ENCODE results near the gene SNED1.

SNED1 gene

DNA sequence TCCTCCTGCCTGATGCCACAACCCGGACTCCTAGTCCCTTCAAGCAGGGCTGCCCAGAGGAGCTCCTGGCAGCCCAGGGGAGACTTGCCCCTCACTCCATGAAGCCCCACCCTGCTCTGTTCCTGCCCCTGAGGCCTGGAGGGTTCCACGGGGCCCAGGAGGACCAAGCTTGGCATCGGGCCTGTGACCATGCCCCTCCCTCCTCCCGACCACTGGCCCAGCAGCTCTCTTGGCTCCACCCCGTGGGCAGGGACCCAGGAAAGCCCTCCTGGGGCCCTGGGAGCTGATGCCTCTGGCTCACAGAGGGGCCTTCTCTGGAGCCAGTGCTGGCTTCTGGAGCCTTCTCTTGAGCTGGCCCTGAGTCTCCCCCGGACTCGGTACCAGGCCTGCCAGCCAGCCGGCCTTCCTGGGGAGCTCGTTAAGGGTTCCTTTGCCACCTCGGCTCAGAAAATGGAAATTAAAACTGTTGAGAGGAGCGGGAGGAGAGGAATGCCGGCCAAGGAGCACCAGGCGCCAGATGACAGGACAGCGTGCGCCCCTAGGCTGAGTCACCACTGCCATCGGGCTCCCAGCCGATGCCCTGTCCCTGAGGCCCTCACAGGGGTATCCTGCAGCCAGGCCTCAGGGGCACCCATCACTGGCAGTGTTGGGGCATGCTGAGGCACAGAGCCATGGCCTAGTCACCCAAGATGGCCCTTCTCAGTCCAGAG is 40.6 kb upstream of the SNED1 start:
- no peak overlapping the region for H3K4me3 ChIP-seq (ENCODE audit: control insufficient read depth, low read depth, low read length)
- DNase-seq (ENCODE audit: low read depth), result no peak
- TF ChIP-seq, protein P1, sequence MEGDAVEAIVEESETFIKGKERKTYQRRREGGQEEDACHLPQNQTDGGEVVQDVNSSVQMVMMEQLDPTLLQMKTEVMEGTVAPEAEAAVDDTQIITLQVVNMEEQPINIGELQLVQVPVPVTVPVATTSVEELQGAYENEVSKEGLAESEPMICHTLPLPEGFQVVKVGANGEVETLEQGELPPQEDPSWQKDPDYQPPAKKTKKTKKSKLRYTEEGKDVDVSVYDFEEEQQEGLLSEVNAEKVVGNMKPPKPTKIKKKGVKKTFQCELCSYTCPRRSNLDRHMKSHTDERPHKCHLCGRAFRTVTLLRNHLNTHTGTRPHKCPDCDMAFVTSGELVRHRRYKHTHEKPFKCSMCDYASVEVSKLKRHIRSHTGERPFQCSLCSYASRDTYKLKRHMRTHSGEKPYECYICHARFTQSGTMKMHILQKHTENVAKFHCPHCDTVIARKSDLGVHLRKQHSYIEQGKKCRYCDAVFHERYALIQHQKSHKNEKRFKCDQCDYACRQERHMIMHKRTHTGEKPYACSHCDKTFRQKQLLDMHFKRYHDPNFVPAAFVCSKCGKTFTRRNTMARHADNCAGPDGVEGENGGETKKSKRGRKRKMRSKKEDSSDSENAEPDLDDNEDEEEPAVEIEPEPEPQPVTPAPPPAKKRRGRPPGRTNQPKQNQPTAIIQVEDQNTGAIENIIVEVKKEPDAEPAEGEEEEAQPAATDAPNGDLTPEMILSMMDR (IDR thresholded peaks at IDR 0.05; ENCODE audit: control insufficient read depth, insufficient read depth, low read depth, low read length, missing control alignments), result no peak

DNA sequence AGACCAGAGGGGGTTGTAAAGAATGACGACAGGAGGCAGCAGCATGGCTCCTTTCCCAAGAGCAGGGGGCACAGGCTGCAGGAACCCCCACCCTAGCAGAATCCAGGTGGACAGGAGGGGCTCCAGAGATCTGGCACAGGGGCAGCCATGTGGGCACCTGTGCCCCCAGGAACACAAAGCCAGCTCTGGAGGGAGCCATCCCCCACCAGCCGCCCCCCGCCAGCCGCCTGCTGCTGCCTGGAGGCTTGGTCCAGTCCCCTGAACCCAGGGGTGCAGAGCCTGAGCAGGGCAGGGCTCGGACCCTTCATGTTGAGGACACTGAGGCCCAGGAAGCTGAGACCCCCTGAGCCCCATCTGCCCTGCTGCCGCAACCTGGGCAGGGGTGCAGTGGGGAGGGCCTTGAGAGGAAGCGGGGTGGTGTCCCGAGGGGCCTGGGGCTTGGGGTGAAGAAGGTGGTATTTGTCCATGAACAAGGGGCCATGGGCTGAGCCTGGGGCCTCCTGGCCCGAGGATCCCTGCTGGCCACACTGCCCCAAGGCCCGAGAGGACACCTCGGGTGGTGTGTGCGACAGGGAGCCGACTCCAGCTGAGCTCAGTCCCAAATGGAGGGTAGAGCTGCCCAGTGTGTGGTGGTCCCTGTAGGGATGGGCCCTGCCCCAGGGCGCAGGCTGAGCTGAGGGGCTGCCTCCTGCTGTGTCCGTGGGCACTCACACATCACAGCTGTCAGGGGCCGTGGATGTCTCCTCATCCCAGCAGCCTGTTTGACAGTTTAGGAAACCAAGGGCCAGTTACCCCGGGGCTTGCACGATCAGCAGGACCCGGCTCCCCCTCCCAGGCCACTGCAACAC is 39.8 kb upstream of the SNED1 start:
- no peak overlapping the region for H3K4me3 ChIP-seq (ENCODE audit: control insufficient read depth, low read depth, low read length)
- TF ChIP-seq, protein P1 (IDR thresholded peaks at IDR 0.05; ENCODE audit: control insufficient read depth, insufficient read depth, low read depth, low read length, missing control alignments), result no peak
- no peak for DNase-seq (ENCODE audit: low read depth)

DNA sequence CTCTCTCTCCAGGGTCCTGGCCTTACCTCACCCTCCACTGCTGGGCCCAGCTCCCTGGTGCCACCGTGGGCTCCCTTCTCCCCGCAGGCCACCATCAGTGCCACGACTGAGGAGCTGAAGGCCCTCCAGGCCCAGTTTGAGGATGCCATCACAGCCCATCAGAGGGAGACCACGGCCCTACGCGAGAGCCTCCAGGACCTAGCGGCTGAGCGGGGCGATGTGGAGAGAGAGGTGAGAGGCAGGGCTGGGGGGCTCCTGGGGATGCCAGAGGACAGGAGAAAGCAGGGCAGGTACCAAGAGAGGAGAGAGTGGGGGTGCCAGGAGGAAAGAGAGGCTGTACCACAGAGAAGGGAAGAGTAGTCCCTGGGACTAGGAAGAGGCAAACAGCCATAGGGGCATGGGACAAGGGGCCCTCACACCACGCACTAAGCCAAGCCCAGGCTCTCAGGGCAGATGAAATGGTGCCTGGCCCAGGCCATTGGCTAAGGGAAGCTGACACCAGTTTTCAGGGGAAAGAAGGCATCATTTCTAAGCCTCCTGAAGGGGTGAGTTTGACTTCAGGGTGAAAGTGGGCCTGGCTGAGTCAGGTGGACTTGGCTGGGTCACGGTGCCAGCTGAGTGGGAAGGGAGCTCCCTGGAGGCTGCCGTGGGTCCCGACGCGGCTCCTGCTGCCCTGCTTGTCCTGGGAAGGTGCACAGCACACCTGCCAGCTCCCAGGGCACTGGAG is 39.0 kb upstream of the SNED1 start:
- TF ChIP-seq, protein P1 (IDR thresholded peaks at IDR 0.05; ENCODE audit: control insufficient read depth, insufficient read depth, low read depth, low read length, missing control alignments), result no peak

DNA sequence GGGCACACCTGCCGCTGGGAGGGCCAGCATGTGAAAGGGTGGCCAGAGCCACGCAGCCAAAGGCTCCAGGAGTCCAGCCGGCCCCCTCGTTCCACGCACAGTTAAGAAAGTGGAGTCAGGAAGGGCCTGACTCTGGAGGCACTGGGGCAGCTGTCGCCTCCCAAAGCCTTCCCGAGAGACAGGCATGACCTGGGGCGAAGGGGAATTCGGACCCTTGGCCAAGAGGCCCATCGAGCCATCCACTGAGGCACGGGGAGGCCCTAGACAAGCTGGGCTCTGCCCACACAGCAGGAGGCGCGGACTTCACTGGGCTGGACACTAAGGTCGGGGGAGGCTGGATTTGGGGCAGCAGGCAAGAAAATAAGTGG is 38.5 kb upstream of the SNED1 start:
- DNase-seq (ENCODE audit: low read depth), result no peak
- TF ChIP-seq, protein P1 (IDR thresholded peaks at IDR 0.05; ENCODE audit: control insufficient read depth, insufficient read depth, low read depth, low read length, missing control alignments), result no peak
- H3K4me3 ChIP-seq (ENCODE audit: control insufficient read depth, low read depth, low read length), result no peak overlapping the region

More for the DNA sequence above, 39.0 kb upstream of the SNED1 start:
- no peak overlapping the region for H3K4me3 ChIP-seq (ENCODE audit: control insufficient read depth, low read depth, low read length)
- no peak for DNase-seq (ENCODE audit: low read depth)

DNA sequence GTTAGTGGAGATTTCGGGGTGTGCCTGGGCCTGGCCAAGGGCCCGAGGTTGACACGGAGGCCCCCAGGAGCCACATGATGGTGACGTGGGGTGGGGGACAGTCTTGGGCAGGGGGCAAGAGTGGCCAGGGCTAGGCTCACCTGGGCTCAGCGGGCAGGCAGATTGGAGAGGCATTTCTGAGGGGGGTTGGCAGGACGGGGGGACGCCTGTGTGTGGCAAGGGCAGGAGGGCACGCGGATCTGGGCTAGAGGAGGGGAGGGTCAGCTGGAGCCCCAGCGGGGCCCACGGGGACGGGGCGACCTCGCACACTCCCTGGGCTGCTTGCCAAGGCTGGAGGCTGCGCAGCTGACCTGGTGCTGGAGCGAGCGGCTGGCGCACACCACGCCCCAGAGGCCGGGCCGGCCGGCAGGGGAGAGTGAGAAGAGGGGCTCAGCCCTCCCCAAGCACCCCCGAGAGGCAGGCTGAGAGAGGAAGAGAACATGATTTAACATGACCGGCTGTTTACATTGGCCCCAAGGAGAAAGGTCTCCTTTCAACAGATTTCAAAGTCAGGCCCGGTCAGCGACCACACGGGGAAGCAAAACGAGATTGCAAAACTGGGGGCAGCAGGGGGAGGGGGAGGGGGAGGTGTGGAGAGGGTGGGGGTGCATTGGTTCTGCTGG is 38.0 kb upstream of the SNED1 start:
- DNase-seq (ENCODE audit: low read depth), result no peak
- no peak overlapping the region for H3K4me3 ChIP-seq (ENCODE audit: control insufficient read depth, low read depth, low read length)

More for the DNA sequence above, 38.0 kb upstream of the SNED1 start:
- TF ChIP-seq, protein P1 (IDR thresholded peaks at IDR 0.05; ENCODE audit: control insufficient read depth, insufficient read depth, low read depth, low read length, missing control alignments), result no peak

Measured in AG09309 (cell line).